MM.1S (cell line): ENCODE measurements around the gene COQ8B.

Experiments used
- CTCF ChIP-seq: fragments of 300-600 bp; sonication (generic); IDR thresholded peaks from 2 replicates; pipeline ENCODE4 v1.5.1; 2016; ENCODE audit warnings: antibody characterized with exemption, low read length, mixed read lengths
- EZH2 ChIP-seq: fragments of 300-600 bp; sonication (generic); optimal IDR thresholded peaks from 2 replicates; pipeline ENCODE3; 2017; ENCODE audit warnings: low read depth, mild to moderate bottlenecking, antibody characterized with exemption, low read length, mixed read lengths
- EZH2phosphoT487 ChIP-seq: fragments of 300-600 bp; sonication (generic); IDR thresholded peaks from 2 replicates; pipeline ENCODE4 v1.6.1; 2018; ENCODE audit warnings: antibody characterized with exemption, low read length

- TF ChIP-seq CTCF (no peak), EZH2 (no peak), EZH2phosphoT487 (no peak)
These were observed 74.5 kb downstream of the COQ8B start for GRCh38 chr19:40642051-40642706.
